HUES48 (cell line): ENCODE measurements around the gene TLE1.
"Not testable (repeated sequence)": the region's sequence is repeated elsewhere in the genome, so short reads cannot be mapped to it uniquely, and the experiment has no call there.

Experiments used
- H3K27ac ChIP-seq: one replicate; pipeline ENCODE4 v1.7.0; 2013; ENCODE audit warnings: low read depth, low read length, inconsistent platforms
- H3K27me3 ChIP-seq: 2 replicates; pipeline ENCODE4 v1.6.1; 2013; ENCODE audit warnings: mild to moderate bottlenecking, low read length; ENCODE audit not compliant: control insufficient read depth, insufficient read depth
- H3K36me3 ChIP-seq: 2 replicates; pipeline ENCODE4 v1.6.1; 2013; ENCODE audit warnings: low read length; ENCODE audit not compliant: control insufficient read depth, insufficient read depth
- H3K4me1 ChIP-seq: 2 replicates; pipeline ENCODE4 v1.6.1; 2013; ENCODE audit warnings: mild to moderate bottlenecking, low read length; ENCODE audit not compliant: control insufficient read depth, insufficient read depth
- H3K4me3 ChIP-seq: 2 replicates; pipeline ENCODE4 v1.5.1; 2013; ENCODE audit warnings: mild to moderate bottlenecking, low read depth, low read length
- H3K9ac ChIP-seq: 2 replicates; pipeline ENCODE4 v1.6.1; 2013; ENCODE audit warnings: mild to moderate bottlenecking, low read depth, low read length, moderate library complexity
- H3K9me3 ChIP-seq: 2 replicates; pipeline ENCODE4 v1.6.1; 2013; ENCODE audit warnings: low read length; ENCODE audit not compliant: control insufficient read depth, insufficient read depth

Gene TLE1

DNA sequence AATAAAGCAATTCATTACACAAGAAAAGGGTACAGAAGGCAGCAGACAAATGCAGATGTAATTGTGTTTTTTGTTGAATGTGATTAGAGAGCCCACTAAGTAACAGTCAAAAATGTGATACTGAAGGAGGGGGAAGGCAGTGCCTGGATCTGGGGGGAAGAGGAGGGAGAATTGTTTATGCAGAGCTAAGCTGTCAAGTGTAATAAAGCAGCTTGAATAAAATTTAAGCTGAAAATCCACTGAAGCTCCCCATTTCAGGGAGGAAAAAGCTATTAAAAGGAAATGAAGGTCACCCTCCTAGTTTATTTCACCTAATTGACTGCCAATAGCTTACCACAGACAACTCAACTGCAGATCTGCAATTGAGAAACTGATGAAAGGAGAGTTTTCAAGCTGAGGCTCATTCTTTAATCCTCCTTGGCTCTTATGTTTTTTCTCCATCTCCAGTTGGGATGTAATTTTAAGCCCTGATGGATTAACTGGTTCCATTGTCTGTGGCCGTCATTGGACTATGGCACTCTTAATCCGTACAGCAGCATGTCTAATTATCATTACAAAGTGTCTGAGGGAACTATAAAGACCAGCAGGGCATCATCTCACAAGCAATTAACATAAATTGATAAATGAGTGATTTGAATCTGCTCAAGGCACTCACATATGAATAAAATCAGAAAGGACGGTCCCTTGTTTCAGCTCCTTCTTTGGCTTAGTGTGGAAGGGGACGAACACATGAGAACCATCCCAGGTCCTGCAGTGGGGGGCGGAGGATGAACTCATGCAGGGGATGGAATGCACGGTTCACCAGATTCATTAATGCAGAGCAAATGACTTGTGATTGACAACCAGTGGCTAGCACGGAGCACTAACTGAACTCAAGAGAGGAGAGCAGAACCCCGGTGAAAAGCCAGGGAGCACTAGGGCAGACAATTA, 38.5 kb downstream of the TLE1 start:
- no peak overlapping the region for H3K9ac ChIP-seq
- H3K9me3 ChIP-seq, result no peaks in the 10 kb centered on the region
- no peaks in the 10 kb centered on the region for H3K27me3 ChIP-seq
- H3K27ac ChIP-seq, result peak overlapping the region; percentile 56
- no peak overlapping the region for H3K4me3 ChIP-seq
- peaks cover 53% of the 10 kb centered on the region for H3K4me1 ChIP-seq
- peaks cover 65% of the 10 kb centered on the region for H3K36me3 ChIP-seq

DNA sequence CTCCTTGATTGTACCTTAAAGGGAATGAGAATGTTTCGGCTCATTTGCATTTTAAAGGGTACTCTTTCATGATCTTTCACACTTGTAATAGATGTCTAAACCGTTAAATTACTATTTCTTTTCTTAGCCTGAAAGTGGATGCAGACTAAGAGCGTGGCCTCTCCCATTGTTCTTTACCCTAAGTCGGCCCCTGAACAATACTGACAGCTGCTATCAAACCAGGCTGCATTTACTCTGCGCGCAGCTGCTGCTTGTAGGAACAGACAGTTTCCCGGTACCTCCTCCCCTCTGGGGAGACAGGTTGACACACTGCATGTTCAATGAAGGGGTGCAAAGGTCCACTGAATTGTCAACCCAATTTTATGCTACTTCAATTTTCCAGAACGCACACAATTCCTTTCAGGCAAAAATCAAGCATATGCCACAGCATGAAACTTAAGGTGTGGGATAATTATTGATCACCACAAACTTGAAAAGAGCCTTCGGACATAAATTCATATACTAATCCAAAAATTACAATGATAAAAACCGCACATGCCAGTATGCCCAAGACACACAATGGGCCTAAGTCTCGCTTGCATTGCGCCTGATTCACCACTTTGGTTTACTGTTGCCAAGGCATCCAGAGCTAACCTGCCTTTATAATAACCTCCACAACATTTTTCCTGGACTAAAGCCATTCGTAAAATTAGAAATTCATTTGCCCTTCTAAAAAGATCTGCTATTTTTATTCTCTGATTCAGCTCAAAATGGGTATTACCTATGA, 39.7 kb downstream of the TLE1 start:
- no peak overlapping the region for H3K4me3 ChIP-seq
- peaks cover 63% of the 10 kb centered on the region for H3K36me3 ChIP-seq
- H3K27ac ChIP-seq, result peak overlapping the region; percentile 56
- no peaks in the 10 kb centered on the region for H3K9me3 ChIP-seq
- peaks cover 52% of the 10 kb centered on the region for H3K4me1 ChIP-seq
- no peaks in the 10 kb centered on the region for H3K27me3 ChIP-seq
- no peak overlapping the region for H3K9ac ChIP-seq

DNA sequence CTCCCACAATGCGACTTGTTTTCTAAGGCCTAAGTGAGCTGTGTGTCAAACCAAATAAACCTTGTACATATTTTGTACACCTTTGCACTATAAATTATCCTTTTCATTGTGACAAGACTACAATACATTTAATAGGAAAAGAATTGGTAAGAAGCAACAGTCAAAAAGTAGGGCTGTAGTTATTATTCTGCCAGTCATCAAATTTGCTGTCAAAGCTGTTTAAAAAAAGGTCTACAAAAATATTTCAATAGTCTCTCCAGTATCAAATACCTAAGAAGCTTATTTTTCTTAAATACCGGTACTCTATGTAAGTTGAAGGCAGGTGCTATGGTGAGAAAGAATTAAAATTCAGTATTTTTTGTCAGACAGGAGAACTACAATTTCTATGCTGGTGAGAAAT, 40.5 kb downstream of the TLE1 start:
- Histone ChIP-seq H3K36me3 (peaks cover 66% of the 10 kb centered on the region), H3K9ac (no peak overlapping the region), H3K9me3 (no peaks in the 10 kb centered on the region), H3K27me3 (no peaks in the 10 kb centered on the region), H3K4me3 (no peak overlapping the region), H3K27ac (peak overlapping the region; percentile 31), H3K4me1 (peaks cover 55% of the 10 kb centered on the region)

DNA sequence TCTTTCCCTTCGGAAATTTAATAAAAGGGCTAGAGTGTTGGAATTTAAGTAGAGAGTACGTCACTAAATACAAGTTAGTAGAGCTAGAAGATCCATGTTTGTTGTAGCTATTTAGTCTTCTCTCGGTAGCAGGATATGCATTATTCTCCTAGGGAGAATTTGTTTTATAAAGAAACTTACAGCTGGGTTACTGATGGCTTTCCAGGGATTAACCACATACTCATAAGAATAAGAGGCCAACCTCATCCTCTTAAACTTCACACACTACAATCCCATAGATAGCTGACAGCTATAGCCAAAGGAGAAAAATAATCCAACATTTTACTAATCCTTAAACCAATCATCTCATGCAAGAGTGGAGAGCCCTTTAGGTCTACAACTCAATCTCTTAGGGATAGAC, 43.0 kb downstream of the TLE1 start:
- Histone ChIP-seq H3K36me3 (peaks cover 51% of the 10 kb centered on the region), H3K9ac (no peak overlapping the region), H3K4me3 (peak overlapping the region; percentile 17; the same call in 1 of the 2 replicates), H3K9me3 (no peaks in the 10 kb centered on the region), H3K4me1 (peaks cover 54% of the 10 kb centered on the region), H3K27me3 (no peaks in the 10 kb centered on the region), H3K27ac (peak overlapping the region; percentile 56)

DNA sequence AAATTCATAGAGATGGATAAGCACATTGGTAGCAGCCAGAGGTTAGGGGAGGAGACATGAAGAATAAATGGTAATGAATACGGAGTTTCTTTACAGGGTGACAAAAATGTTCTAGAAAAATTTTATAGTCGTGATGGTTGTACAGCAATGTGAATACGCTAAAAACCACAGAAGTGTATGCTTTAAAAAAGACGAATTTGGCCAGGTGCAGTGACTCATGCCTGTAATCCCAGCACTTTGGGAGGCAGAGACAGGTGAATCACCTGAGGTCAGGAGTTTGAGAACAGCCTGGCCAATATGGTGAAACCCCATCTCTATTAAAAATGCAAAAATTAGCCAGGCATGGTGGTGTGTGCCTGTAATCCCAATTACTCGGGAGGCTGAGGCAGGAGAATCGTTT, 44.8 kb downstream of the TLE1 start:
- H3K9ac ChIP-seq, H3K27ac ChIP-seq, H3K27me3 ChIP-seq, H3K4me3 ChIP-seq, H3K9me3 ChIP-seq: not testable (repeated sequence)
- Histone ChIP-seq H3K4me1 (peaks cover 43% of the 10 kb centered on the region), H3K36me3 (peaks cover 42% of the 10 kb centered on the region)

DNA sequence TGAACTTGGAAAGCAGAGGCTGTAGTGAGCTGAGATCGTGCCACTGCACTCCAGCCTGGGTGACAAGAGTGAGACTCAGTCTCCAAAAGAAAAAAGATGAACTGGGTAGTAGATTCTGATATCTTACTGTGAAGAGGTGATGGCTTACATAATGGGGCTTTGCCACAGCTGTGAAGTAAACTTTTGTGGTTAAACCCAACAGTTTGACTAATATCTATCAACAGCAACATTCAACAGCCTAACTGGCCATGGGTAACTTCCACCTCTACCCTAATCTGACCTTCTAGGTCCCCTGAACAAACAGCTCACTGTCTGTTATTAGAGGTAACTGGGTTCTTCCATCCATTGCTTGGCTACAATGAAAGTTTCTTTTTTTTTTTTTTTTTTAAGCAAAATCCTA, 52.1 kb downstream of the TLE1 start:
- H3K27ac ChIP-seq, result no peak overlapping the region
- no peaks in the 10 kb centered on the region for H3K9me3 ChIP-seq
- H3K27me3 ChIP-seq, result no peaks in the 10 kb centered on the region
- no peak overlapping the region for H3K9ac ChIP-seq
- peaks cover 21% of the 10 kb centered on the region for H3K4me1 ChIP-seq
- H3K4me3 ChIP-seq, result no peak overlapping the region
- peaks cover 41% of the 10 kb centered on the region for H3K36me3 ChIP-seq

DNA sequence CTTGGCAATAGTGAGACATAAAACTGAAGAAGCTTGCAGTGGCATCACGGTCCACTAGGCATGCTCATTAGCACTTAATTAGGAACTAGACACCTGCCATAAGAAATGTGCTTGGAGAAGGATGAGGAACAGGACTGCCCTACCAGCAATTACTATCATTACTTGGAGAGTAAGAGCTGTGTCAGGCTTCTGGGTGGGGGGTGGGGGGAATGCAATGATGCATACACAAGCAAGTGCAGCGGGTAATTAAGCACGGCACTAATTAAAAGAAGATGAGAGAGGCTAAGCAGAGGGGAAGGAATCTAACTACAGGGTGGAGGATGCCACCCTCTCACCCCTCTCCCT, 53.1 kb downstream of the TLE1 start:
- no peak overlapping the region for H3K27ac ChIP-seq
- no peaks in the 10 kb centered on the region for H3K27me3 ChIP-seq

DNA sequence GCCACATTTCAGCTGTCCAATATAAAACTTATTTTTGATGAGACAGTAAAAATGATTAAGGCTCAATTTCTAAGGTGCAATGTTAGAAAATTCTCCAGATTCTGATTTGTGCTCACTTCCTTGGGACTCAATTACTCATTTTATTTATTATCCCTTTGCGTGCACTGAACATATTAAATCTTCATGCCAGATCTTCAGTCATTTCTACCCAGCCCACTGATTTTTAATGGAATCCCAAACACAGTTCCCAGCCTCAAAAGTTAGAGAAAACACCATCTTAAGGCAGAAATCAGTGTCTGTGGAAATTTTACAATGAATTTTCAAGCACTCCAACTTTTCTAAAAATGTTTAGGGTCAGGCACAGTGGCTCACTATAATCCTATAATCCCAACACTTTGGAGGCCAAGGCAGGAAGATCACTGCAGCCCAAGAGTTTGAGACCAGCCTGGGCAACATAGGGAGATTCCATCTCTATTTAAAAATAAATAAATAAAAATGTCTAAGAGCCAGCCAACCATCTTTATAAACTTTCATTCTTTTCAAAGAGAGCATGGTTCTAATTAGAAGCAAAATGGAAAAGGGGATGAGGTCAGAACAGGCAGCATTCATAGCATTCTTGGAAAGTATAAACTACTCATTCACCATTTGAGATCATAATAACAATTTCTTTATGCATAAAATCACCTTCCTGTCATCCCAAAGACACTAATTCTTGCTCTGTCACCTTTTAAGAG, 53.7 kb downstream of the TLE1 start:
- Histone ChIP-seq H3K9me3 (no peaks in the 10 kb centered on the region), H3K36me3 (peaks cover 55% of the 10 kb centered on the region), H3K4me1 (peaks cover 12% of the 10 kb centered on the region), H3K9ac (no peak overlapping the region), H3K27me3 (no peaks in the 10 kb centered on the region), H3K27ac (peak overlapping the region; percentile 35), H3K4me3 (no peak overlapping the region)

More for the DNA sequence above, 53.1 kb downstream of the TLE1 start:
- Histone ChIP-seq H3K4me1 (peaks cover 17% of the 10 kb centered on the region), H3K9me3 (no peaks in the 10 kb centered on the region), H3K9ac (no peak overlapping the region), H3K4me3 (no peak overlapping the region), H3K36me3 (peaks cover 50% of the 10 kb centered on the region)

DNA sequence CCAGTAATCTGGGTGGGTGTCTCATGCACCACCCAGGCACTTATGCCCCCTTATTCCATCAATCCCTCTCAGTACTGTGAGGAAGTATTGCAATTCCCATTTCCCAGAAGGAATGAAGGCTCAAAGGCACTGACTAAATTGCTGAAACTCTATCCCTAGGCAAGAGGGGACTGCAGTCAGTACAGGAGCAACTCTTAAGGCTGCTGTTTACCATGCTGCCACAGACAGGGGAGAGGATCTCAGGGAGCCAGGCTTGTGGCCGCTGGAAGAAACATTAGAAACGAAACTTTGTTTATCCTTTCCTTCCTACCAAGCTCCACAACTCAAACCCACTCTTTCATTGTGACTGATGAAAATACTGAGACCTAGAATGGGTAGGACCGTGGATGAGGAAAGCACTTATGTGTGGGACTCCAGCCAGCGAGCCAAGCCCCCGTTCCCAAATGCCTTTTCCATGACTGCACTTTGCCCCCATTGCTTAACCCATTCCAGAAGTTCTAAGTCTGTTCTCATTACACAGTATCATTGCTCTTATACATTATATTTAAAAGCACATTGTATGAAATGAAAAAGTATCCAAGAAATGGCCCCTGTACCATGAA, 54.3 kb downstream of the TLE1 start:
- Histone ChIP-seq H3K36me3 (peaks cover 56% of the 10 kb centered on the region), H3K27ac (no peak overlapping the region), H3K27me3 (no peaks in the 10 kb centered on the region), H3K4me1 (peaks cover 11% of the 10 kb centered on the region), H3K4me3 (no peak overlapping the region), H3K9ac (no peak overlapping the region), H3K9me3 (no peaks in the 10 kb centered on the region)

DNA sequence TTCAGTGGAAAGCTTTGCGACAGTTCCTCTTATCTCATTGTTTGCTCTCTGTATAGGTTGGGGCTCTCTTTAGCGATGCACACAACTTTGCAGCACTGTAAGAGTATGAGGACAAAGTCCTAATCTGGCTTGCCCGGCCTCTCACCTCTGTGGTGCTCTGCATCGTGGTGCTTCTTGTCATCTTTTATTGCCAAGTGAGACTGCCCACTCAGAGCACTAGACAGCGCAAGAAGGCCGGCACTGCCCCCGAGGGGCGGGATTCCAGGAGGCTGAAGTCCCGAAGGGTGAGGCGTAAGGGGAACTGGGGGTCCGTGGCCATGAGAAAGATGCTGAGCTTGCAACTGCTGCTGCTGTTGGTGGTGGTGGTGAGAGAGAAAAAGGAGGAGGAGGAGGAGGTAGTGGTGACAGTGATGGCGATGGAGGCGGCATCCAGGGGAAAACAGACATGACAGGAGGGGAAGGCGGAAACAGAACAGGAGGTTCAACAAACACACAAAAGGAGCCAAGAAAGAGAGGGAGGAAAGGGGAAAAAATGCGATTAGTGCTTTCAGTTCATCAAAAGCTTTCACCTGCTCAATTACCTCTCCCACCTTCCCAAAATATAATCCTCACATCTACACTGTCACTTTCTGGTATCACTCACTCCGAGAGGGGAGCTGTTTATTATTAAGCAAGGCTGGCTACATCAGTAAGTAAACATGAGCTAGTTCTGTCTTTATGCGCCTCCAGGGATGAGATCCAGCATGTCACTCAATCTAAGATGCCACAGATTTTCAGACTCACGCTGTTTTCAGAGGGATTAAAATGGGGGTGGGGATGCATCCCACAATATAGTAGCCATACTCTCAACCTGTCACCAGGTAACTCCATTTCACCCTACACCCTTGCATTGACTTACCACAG, 55.1 kb downstream of the TLE1 start:
- no peak overlapping the region for H3K27ac ChIP-seq
- H3K36me3 ChIP-seq, result peaks cover 54% of the 10 kb centered on the region

More for the DNA sequence above, 55.1 kb downstream of the TLE1 start:
- H3K4me3 ChIP-seq, result no peak overlapping the region
- peaks cover 11% of the 10 kb centered on the region for H3K4me1 ChIP-seq
- H3K9ac ChIP-seq, result no peak overlapping the region
- no peaks in the 10 kb centered on the region for H3K27me3 ChIP-seq
- H3K9me3 ChIP-seq, result no peaks in the 10 kb centered on the region
